HCT116 (cell line): ENCODE results near the gene ARSB. TPM values are rescaled to one million over a fixed set of nuclear protein-coding genes. Genes with fewer than 3 reads are reported as not detected.

ENCODE experiments used
- ATAC-seq: fragments of 200-7000 bp; cut with Tn5 transposase; 2 replicates; pipeline ENCODE4 v1.9.1; 2020; ENCODE audit warnings: mild to moderate bottlenecking, moderate library complexity
- BruUV-seq: library from RNA; stranded (reverse); fragments of 400-500 nt; replicated peaks from 2 replicates; lab custom pipeline; 2021; lab: Mats Ljungman, UMichigan
- CTCF ChIA-PET: fragments of 300-600 bp; sonication (Branson Sonifier 250); formaldehyde crosslinking; loops from one replicate; lab custom pipeline; 2021; ENCODE audit warnings: antibody characterized with exemption; lab: Charles Lee
- POLR2A ChIA-PET: fragments of 300-600, 350-600 bp; sonication (Branson Sonifier 250); formaldehyde crosslinking; loops from one replicate; lab custom pipeline; 2021; ENCODE audit warnings: antibody characterized with exemption; lab: Charles Lee
- RAD21 ChIA-PET, 2 experiments: fragments of 300-600 bp; sonication (Branson Sonifier 250); formaldehyde crosslinking; loops; one replicate each; lab custom pipeline; 2023; ENCODE audit warnings: low total read pairs in 2 of 2; ENCODE audit not compliant: uncharacterized antibody in 2 of 2, unreplicated experiment in 2 of 2, low non-redundant PET in 1 of 2; lab: Charles Lee
- DNase-seq: peaks from one replicate; pipeline ENCODE4 v3.0.0-alpha.2; 2010; ENCODE audit warnings: low read depth, low spot score
- H2AFZ ChIP-seq: fragments of 200-600 bp; shearing (Covaris generic), sonication (generic); 2 replicates; pipeline ENCODE4 v1.6.1; 2017; ENCODE audit warnings: low read depth, mixed run types, mixed read lengths, antibody characterized with exemption, low read length; ENCODE audit not compliant: poor library complexity, severe bottlenecking
- H3K27ac ChIP-seq: 2 replicates; pipeline ENCODE4 v1.5.1; 2012; ENCODE audit warnings: low read depth, low read length
- H3K27me3 ChIP-seq: fragments of 200-600 bp; sonication (generic); 2 replicates; pipeline ENCODE4 v1.6.1; 2016; ENCODE audit warnings: mixed run types, low read length, mixed read lengths; ENCODE audit not compliant: insufficient read depth
- H3K36me3 ChIP-seq, 2 experiments: fragments of 200-500 bp in 1 of 2; fragments of 200-600 bp in 1 of 2; sonication (Bioruptor generic) in 1 of 2; sonication (generic) in 1 of 2; 2 replicates each; pipeline versions ENCODE4 v1.5.1 to v1.6.1; 2014 to 2016; ENCODE audit warnings: low read length in 2 of 2, inconsistent platforms in 1 of 2, mixed read lengths in 1 of 2, mixed run types in 1 of 2; ENCODE audit not compliant: insufficient read depth in 2 of 2, control insufficient read depth in 1 of 2
- H3K4me1 ChIP-seq, 2 experiments: fragments of 200-600 bp in 1 of 2; sonication (generic) in 1 of 2; 2 replicates each; pipeline versions ENCODE4 v1.5.1 to v1.6.1; 2012 to 2017; ENCODE audit warnings: low read length in 2 of 2, inconsistent platforms in 1 of 2, mild to moderate bottlenecking in 1 of 2, mixed read lengths in 1 of 2, mixed run types in 1 of 2, moderate library complexity in 1 of 2; ENCODE audit not compliant: insufficient read depth in 2 of 2, control insufficient read depth in 1 of 2
- H3K4me2 ChIP-seq: fragments of 200-600 bp; sonication (generic); 2 replicates; pipeline ENCODE4 v1.6.1; 2017; ENCODE audit warnings: mixed run types, low read length, mixed read lengths
- H3K4me3 ChIP-seq, 2 experiments: fragments of 200-600 bp in 1 of 2; sonication (generic) in 1 of 2; replicated peaks in 1 of 2; 2 replicates each; pipeline ENCODE4 v1.5.1; 2011 to 2016; ENCODE audit warnings: low read length in 2 of 2, control low read depth in 1 of 2, low read depth in 1 of 2, mild to moderate bottlenecking in 1 of 2, mixed read lengths in 1 of 2, mixed run types in 1 of 2
- H3K79me2 ChIP-seq: fragments of 200-600 bp; sonication (generic); 2 replicates; pipeline ENCODE4 v1.6.1; 2017; ENCODE audit warnings: mild to moderate bottlenecking, mixed run types, low read length, moderate library complexity, mixed read lengths; ENCODE audit not compliant: insufficient read depth
- H3K9ac ChIP-seq: fragments of 200-600 bp; sonication (generic); 2 replicates; pipeline ENCODE4 v1.6.1; 2016; ENCODE audit warnings: low read length, mixed read lengths
- H3K9me2 ChIP-seq: fragments of 200-600 bp; sonication (generic), shearing (Covaris generic); 2 replicates; pipeline ENCODE4 v1.6.1; 2017; ENCODE audit warnings: mixed run types, mild to moderate bottlenecking, moderate library complexity; ENCODE audit not compliant: insufficient read depth
- H3K9me3 ChIP-seq, 2 experiments: fragments of 200-500 bp in 1 of 2; fragments of 200-600 bp in 1 of 2; sonication (Bioruptor generic) in 1 of 2; sonication (generic) in 1 of 2; 2 replicates each; pipeline ENCODE4 v1.6.1; 2014 to 2017; ENCODE audit warnings: low read length in 2 of 2, mixed read lengths in 2 of 2, inconsistent platforms in 1 of 2, low read depth in 1 of 2, mild to moderate bottlenecking in 1 of 2, mixed run types in 1 of 2, moderate library complexity in 1 of 2; ENCODE audit not compliant: control insufficient read depth in 1 of 2, insufficient read depth in 1 of 2
- H4K20me1 ChIP-seq: fragments of 200-600 bp; sonication (generic), shearing (Covaris generic); 2 replicates; pipeline ENCODE4 v1.6.1; 2017; ENCODE audit warnings: mixed run types, mild to moderate bottlenecking, moderate library complexity; ENCODE audit not compliant: insufficient read depth
- CEBPB ChIP-seq: IDR thresholded peaks from 2 replicates; pipeline ENCODE4 v1.6.1; 2012; ENCODE audit warnings: low read depth
- EGR1 ChIP-seq: IDR thresholded peaks from 2 replicates; pipeline ENCODE4 v1.6.1; 2012; ENCODE audit warnings: low read depth
- EZH2 ChIP-seq: fragments of 200-600 bp; sonication (generic); IDR thresholded peaks from 2 replicates; pipeline ENCODE4 v1.6.1; 2017; ENCODE audit warnings: antibody characterized with exemption, mixed run types
- EZH2phosphoT487 ChIP-seq: fragments of 200-600 bp; IDR thresholded peaks from 2 replicates; pipeline ENCODE4 v1.6.1; 2018; ENCODE audit warnings: antibody characterized with exemption, borderline replicate concordance
- FOSL1 ChIP-seq: IDR thresholded peaks from 2 replicates; pipeline ENCODE4 v1.6.1; 2012; ENCODE audit warnings: low read depth
- JUND ChIP-seq: IDR thresholded peaks from 2 replicates; pipeline ENCODE4 v1.6.1; 2012
- POLR2AphosphoS5 ChIP-seq: IDR thresholded peaks from 2 replicates; pipeline ENCODE4 v1.6.1; 2011; ENCODE audit warnings: mild to moderate bottlenecking, low read depth, low read length, moderate library complexity
- SP1 ChIP-seq: IDR thresholded peaks from 2 replicates; pipeline ENCODE4 v1.6.1; 2012; ENCODE audit warnings: low read depth
- intact Hi-C: fragments of 100-400 bp; cut with micrococcal nuclease; formaldehyde crosslinking; loops from 2 replicates; pipeline ENCODE4 v1.10.0; 2022
- total RNA-seq: library from RNA; stranded (reverse); gene quantifications from one replicate; pipeline ENCODE4 v1.2.1, GENCODE V29; 2021; ENCODE audit not compliant: unreplicated experiment
- TF ChIP-seq, protein P1 (sequence below): IDR thresholded peaks from 2 replicates; pipeline ENCODE4 v1.6.1; 2012
- TF ChIP-seq, protein P2 (sequence below), 3 experiments: fragments of 200-600 bp in 1 of 3; sonication (generic) in 1 of 3; IDR thresholded peaks in 2 of 3; conservative IDR thresholded peaks in 1 of 3; 2 replicates each; pipeline ENCODE4 v1.5.1; 2012 to 2017; ENCODE audit warnings: low read depth in 2 of 3, low read length in 2 of 3, antibody characterized with exemption in 1 of 3, borderline replicate concordance in 1 of 3, control low read depth in 1 of 3, mild to moderate bottlenecking in 1 of 3, mixed read lengths in 1 of 3, mixed run types in 1 of 3, moderate library complexity in 1 of 3; ENCODE audit not compliant: insufficient read depth in 1 of 3

The ARSB gene
- total RNA-seq, 1 experiment from 2014 or later = 4.8 TPM

DNA sequence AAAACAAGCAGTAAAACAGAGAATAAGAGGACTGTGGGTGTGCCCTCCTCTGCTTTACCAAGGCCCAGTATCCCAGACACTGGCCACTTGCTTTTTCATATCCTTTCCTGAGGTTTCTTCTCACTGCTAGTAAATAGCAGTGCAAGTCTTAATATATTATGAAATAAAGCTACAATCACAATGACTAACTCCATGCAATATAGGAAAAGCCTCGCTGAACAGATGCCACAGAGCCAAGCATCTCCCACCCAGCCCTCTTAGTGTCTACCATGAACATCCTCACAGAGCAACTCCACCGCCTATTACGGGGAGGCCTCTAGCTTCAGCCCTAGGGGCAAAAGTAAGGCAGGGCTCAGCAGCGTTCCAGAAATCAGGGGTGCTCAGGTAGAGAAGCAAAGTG lies 205.8 kb downstream of the ARSB start (continued):
- TF ChIP-seq, protein P1, sequence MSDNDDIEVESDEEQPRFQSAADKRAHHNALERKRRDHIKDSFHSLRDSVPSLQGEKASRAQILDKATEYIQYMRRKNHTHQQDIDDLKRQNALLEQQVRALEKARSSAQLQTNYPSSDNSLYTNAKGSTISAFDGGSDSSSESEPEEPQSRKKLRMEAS = no peak
- TF ChIP-seq, protein P2, sequence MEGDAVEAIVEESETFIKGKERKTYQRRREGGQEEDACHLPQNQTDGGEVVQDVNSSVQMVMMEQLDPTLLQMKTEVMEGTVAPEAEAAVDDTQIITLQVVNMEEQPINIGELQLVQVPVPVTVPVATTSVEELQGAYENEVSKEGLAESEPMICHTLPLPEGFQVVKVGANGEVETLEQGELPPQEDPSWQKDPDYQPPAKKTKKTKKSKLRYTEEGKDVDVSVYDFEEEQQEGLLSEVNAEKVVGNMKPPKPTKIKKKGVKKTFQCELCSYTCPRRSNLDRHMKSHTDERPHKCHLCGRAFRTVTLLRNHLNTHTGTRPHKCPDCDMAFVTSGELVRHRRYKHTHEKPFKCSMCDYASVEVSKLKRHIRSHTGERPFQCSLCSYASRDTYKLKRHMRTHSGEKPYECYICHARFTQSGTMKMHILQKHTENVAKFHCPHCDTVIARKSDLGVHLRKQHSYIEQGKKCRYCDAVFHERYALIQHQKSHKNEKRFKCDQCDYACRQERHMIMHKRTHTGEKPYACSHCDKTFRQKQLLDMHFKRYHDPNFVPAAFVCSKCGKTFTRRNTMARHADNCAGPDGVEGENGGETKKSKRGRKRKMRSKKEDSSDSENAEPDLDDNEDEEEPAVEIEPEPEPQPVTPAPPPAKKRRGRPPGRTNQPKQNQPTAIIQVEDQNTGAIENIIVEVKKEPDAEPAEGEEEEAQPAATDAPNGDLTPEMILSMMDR (IDR thresholded peaks at IDR 0.05 in 2 of 3, conservative IDR thresholded peaks at IDR 0.05 in 1 of 3; ENCODE audit: borderline replicate concordance in 1 of 3, insufficient read depth in 1 of 3, low read depth in 2 of 3, low read length in 2 of 3) = no peak
- no peak for TF ChIP-seq JUND
- no peak for TF ChIP-seq EGR1
- TF ChIP-seq FOSL1 = no peak
- no peak for TF ChIP-seq POLR2AphosphoS5
- TF ChIP-seq EZH2 = no peak
- TF ChIP-seq CEBPB = no peak
- TF ChIP-seq EZH2phosphoT487 = no peak

DNA sequence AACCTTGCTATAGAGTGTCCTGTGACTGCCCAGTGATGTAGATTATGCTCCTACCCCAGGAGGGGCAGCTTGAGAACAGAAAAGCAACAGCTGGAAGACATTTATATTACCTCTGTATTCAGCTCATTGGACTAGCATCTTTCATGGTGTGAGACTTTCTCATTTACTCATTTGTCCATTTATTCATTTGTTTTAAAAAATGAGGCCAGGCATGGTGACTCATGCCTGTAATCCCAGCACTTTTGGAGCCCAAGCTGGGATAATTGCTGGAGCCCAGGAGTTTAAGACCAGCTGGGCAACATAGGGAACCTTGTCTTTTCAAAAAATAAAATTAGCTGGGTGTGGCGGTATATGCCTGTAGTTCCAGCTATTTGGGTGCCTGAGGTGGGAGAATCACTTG lies 206.6 kb downstream of the ARSB start:
- Histone ChIP-seq H3K79me2 (no peaks in the 10 kb centered on the region), H3K9me3 (no peaks in the 10 kb centered on the region), H2AFZ (no peak overlapping the region), H3K9me2 (no peaks in the 10 kb centered on the region), H3K4me1 (peaks cover 0 to 11% of the 10 kb centered on the region in 2 experiments; a peak in 1 of 4 replicates), H4K20me1 (no peaks in the 10 kb centered on the region), H3K27ac (no peak overlapping the region), H3K9ac (no peak overlapping the region), H3K27me3 (no peaks in the 10 kb centered on the region), H3K4me2 (no peak overlapping the region), H3K4me3 (no peak overlapping the region), H3K36me3 (no peaks in the 10 kb centered on the region)
- DNase-seq (no peak), ATAC-seq (no peak)
- ChIA-PET CTCF (no interaction called here), POLR2A (no interaction called here), RAD21 (no interaction called here)
- no TSS peak for BruUV-seq
- TF ChIP-seq JUND (no peak), EZH2phosphoT487 (no peak), SP1 (no peak), EGR1 (no peak)
- TF ChIP-seq, protein P1 = no peak
- intact Hi-C loops = no loop called here
